Liver (tissue), 9 donors: ENCODE results near the gene DDX5. TPM values are rescaled to one million over a fixed set of nuclear protein-coding genes. Genes with fewer than 3 reads are reported as not detected.

Experiments used
- DNase-seq: peaks from one replicate; pipeline ENCODE4 v3.0.0-alpha.2; 2017; ENCODE audit warnings: low spot score
- H3K27ac ChIP-seq, 2 donors: one replicate each; pipeline ENCODE4 v1.7.0; 2013; ENCODE audit warnings: inconsistent platforms in 2 of 2, low read length in 2 of 2, control low read depth in 1 of 2, low read depth in 1 of 2, mild to moderate bottlenecking in 1 of 2
- H3K27me3 ChIP-seq, 4 donors: one replicate each; pipeline versions ENCODE4 v1.6.1 to v1.7.0; 2013; ENCODE audit warnings: low read length in 3 of 4, inconsistent platforms in 1 of 4, mild to moderate bottlenecking in 1 of 4, moderate library complexity in 1 of 4; ENCODE audit not compliant: control insufficient read depth in 4 of 4, insufficient read depth in 4 of 4
- H3K36me3 ChIP-seq, 4 donors: one replicate each; pipeline versions ENCODE4 v1.6.1 to v1.7.0; 2013; ENCODE audit warnings: low read length in 3 of 4, mild to moderate bottlenecking in 3 of 4, low read depth in 1 of 4, moderate library complexity in 1 of 4; ENCODE audit not compliant: control insufficient read depth in 4 of 4, insufficient read depth in 3 of 4
- H3K4me1 ChIP-seq, 4 donors: one replicate each; pipeline versions ENCODE4 v1.6.1 to v1.7.0; 2013; ENCODE audit warnings: low read length in 3 of 4, mild to moderate bottlenecking in 3 of 4, moderate library complexity in 1 of 4; ENCODE audit not compliant: control insufficient read depth in 4 of 4, insufficient read depth in 4 of 4
- H3K4me3 ChIP-seq, 3 donors: one replicate each; pipeline versions ENCODE4 v1.6.1 to v1.7.0; 2013; ENCODE audit warnings: low read length in 3 of 3, control low read depth in 1 of 3, low read depth in 1 of 3, mild to moderate bottlenecking in 1 of 3
- H3K9ac ChIP-seq, 2 donors: one replicate each; pipeline ENCODE4 v1.7.0; 2013; ENCODE audit warnings: low read length in 2 of 2, mild to moderate bottlenecking in 2 of 2, moderate library complexity in 2 of 2, control low read depth in 1 of 2, low read depth in 1 of 2
- H3K9me3 ChIP-seq, 4 donors: one replicate each; pipeline versions ENCODE4 v1.6.1 to v1.7.0; 2013; ENCODE audit warnings: low read length in 3 of 4; ENCODE audit not compliant: control insufficient read depth in 4 of 4
- EGR1 ChIP-seq, 2 donors: IDR thresholded peaks; 2 replicates each; pipeline ENCODE4 v1.6.1; 2016 to 2018; ENCODE audit warnings: antibody characterized with exemption in 2 of 2, low read depth in 2 of 2
- FOXA1 ChIP-seq: IDR thresholded peaks from 2 replicates; pipeline ENCODE4 v1.6.1; 2016; ENCODE audit warnings: antibody characterized with exemption
- FOXA2 ChIP-seq: IDR thresholded peaks from 2 replicates; pipeline ENCODE4 v1.6.1; 2016; ENCODE audit warnings: antibody characterized with exemption
- GABPA ChIP-seq, 2 donors: IDR thresholded peaks in 1 of 2; conservative IDR thresholded peaks in 1 of 2; 2 replicates each; pipeline ENCODE4 v1.6.1; 2016; ENCODE audit warnings: antibody characterized with exemption in 2 of 2, mild to moderate bottlenecking in 1 of 2, moderate library complexity in 1 of 2
- HNF4A ChIP-seq, 2 donors: conservative IDR thresholded peaks; 2 replicates each; pipeline ENCODE4 v1.6.1; 2016; ENCODE audit warnings: antibody characterized with exemption in 2 of 2, mild to moderate bottlenecking in 2 of 2
- HNF4G ChIP-seq: IDR thresholded peaks from 2 replicates; pipeline ENCODE4 v1.6.1; 2016; ENCODE audit warnings: antibody characterized with exemption
- JUND ChIP-seq, 2 donors: IDR thresholded peaks; 2 replicates each; pipeline ENCODE4 v1.6.1; 2016; ENCODE audit warnings: antibody characterized with exemption in 2 of 2
- NR2F2 ChIP-seq: IDR thresholded peaks from 2 replicates; pipeline ENCODE4 v1.6.1; 2016; ENCODE audit warnings: antibody characterized with exemption
- RAD21 ChIP-seq, 2 donors: IDR thresholded peaks; 2 replicates each; pipeline ENCODE4 v1.6.1; 2016; ENCODE audit warnings: antibody characterized with exemption in 2 of 2, mild to moderate bottlenecking in 2 of 2
- RXRA ChIP-seq, 2 donors: IDR thresholded peaks; 2 replicates each; pipeline ENCODE4 v1.6.1; 2017 to 2018; ENCODE audit warnings: antibody characterized with exemption in 2 of 2, mild to moderate bottlenecking in 1 of 2
- SP1 ChIP-seq: IDR thresholded peaks from 2 replicates; pipeline ENCODE4 v1.6.1; 2018; ENCODE audit warnings: antibody characterized with exemption, mild to moderate bottlenecking
- TAF1 ChIP-seq: conservative IDR thresholded peaks from 2 replicates; pipeline ENCODE4 v1.6.1; 2016; ENCODE audit warnings: antibody characterized with exemption, mild to moderate bottlenecking
- YY1 ChIP-seq: IDR thresholded peaks from 2 replicates; pipeline ENCODE4 v1.6.1; 2016; ENCODE audit warnings: antibody characterized with exemption, mild to moderate bottlenecking
- WGBS: extraction: QIAGEN DNeasy Blood & Tissue Kit; methylation state at CpG from one replicate; pipeline ENCODE4 v1.1.7; 2013; 5-methylcytosine and 5-hydroxymethylcytosine counted together
- polyA plus RNA-seq, 2 donors: library from polyadenylated mRNA; stranded (reverse) in 1 of 2; unstranded in 1 of 2; fragments of 200-250 nt in 1 of 2; fragments of >200 nt in 1 of 2; fragmentation: Nextera tagmentation in 1 of 2; extraction: Ambion mirVana in 1 of 2; gene quantifications; one replicate each; pipeline versions ENCODE4 v1.2.1 to v1.2.3, GENCODE V29; 2013 to 2015
- total RNA-seq, 2 donors: library from RNA; depleted of rRNA; stranded (reverse); fragments of >200 nt; gene quantifications; one replicate each; pipeline ENCODE4 v1.2.3, GENCODE V29; 2014
- TF ChIP-seq, protein P1 (sequence below): IDR thresholded peaks from 2 replicates; pipeline ENCODE4 v1.6.1; 2016; ENCODE audit warnings: antibody characterized with exemption
- TF ChIP-seq, protein P2 (sequence below): fragments of 150-350 bp; IDR thresholded peaks from 2 replicates; pipeline ENCODE4 v1.5.1; 2017; ENCODE audit warnings: improper control_type of control experiment, low read depth, low read length; ENCODE audit not compliant: missing input control
- TF ChIP-seq, protein P3 (sequence below): IDR thresholded peaks from 2 replicates; pipeline ENCODE4 v1.6.1; 2016; ENCODE audit warnings: antibody characterized with exemption
- TF ChIP-seq, protein P4 (sequence below): IDR thresholded peaks from 2 replicates; pipeline ENCODE4 v1.6.1; 2016; ENCODE audit warnings: antibody characterized with exemption
- TF ChIP-seq, protein P5 (sequence below): IDR thresholded peaks from 2 replicates; pipeline ENCODE4 v1.6.1; 2016; ENCODE audit warnings: antibody characterized with exemption, mild to moderate bottlenecking
- donor health status: healthy.
- donor health status: healthy.
- donor health status: healthy.
- donor health status: healthy.
- donor health status: healthy.

Gene DDX5
- total and polyA plus RNA-seq, 4 donors: 165 to 357 (median 289) TPM

DNA sequence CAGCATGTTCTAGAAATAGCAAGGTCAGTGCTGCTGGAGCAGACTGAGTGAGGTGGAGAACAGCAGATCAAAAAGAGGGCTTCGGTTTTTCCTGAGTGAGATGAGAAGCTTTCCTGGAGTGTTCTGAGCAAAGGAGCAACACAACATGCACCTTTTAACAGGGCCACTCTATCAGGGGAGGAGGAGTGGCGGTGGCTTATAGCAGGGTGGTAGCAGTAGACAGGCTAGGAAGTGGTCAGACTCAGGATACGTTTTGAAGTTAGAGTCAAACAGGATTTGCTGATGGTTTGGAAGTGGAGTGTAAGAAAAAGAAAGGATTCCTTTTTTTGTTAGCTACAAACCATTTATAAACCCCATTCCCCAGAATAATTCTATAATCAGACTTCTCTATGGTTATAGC, 21.7 kb downstream of the DDX5 start:
- DNase-seq: no peak
- H3K4me1 ChIP-seq: no peaks in the 10 kb centered on the region
- H3K4me3 ChIP-seq: no peak overlapping the region
- no peak overlapping the region for H3K9ac ChIP-seq
- TF ChIP-seq FOXA1 (no peak), JUND (IDR thresholded peaks at IDR 0.05) (no peak), GABPA (IDR thresholded peaks at IDR 0.05 in 1 of 2, conservative IDR thresholded peaks at IDR 0.05 in 1 of 2) (no peak), SP1 (no peak), FOXA2 (no peak), YY1 (no peak), HNF4G (no peak), HNF4A (conservative IDR thresholded peaks at IDR 0.05) (no peak), NR2F2 (no peak), EGR1 (IDR thresholded peaks at IDR 0.05; ENCODE audit: low read depth in 2 of 2) (no peak), TAF1 (no peak), RXRA (IDR thresholded peaks at IDR 0.05) (no peak), RAD21 (IDR thresholded peaks at IDR 0.05) (no peak)
- TF ChIP-seq, protein P1, sequence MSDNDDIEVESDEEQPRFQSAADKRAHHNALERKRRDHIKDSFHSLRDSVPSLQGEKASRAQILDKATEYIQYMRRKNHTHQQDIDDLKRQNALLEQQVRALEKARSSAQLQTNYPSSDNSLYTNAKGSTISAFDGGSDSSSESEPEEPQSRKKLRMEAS: no peak
- TF ChIP-seq, protein P2, sequence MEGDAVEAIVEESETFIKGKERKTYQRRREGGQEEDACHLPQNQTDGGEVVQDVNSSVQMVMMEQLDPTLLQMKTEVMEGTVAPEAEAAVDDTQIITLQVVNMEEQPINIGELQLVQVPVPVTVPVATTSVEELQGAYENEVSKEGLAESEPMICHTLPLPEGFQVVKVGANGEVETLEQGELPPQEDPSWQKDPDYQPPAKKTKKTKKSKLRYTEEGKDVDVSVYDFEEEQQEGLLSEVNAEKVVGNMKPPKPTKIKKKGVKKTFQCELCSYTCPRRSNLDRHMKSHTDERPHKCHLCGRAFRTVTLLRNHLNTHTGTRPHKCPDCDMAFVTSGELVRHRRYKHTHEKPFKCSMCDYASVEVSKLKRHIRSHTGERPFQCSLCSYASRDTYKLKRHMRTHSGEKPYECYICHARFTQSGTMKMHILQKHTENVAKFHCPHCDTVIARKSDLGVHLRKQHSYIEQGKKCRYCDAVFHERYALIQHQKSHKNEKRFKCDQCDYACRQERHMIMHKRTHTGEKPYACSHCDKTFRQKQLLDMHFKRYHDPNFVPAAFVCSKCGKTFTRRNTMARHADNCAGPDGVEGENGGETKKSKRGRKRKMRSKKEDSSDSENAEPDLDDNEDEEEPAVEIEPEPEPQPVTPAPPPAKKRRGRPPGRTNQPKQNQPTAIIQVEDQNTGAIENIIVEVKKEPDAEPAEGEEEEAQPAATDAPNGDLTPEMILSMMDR: no peak
- TF ChIP-seq, protein P3, sequence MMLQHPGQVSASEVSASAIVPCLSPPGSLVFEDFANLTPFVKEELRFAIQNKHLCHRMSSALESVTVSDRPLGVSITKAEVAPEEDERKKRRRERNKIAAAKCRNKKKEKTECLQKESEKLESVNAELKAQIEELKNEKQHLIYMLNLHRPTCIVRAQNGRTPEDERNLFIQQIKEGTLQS: no peak
- TF ChIP-seq, protein P4, sequence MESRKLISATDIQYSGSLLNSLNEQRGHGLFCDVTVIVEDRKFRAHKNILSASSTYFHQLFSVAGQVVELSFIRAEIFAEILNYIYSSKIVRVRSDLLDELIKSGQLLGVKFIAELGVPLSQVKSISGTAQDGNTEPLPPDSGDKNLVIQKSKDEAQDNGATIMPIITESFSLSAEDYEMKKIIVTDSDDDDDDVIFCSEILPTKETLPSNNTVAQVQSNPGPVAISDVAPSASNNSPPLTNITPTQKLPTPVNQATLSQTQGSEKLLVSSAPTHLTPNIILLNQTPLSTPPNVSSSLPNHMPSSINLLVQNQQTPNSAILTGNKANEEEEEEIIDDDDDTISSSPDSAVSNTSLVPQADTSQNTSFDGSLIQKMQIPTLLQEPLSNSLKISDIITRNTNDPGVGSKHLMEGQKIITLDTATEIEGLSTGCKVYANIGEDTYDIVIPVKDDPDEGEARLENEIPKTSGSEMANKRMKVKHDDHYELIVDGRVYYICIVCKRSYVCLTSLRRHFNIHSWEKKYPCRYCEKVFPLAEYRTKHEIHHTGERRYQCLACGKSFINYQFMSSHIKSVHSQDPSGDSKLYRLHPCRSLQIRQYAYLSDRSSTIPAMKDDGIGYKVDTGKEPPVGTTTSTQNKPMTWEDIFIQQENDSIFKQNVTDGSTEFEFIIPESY: no peak
- TF ChIP-seq, protein P5, sequence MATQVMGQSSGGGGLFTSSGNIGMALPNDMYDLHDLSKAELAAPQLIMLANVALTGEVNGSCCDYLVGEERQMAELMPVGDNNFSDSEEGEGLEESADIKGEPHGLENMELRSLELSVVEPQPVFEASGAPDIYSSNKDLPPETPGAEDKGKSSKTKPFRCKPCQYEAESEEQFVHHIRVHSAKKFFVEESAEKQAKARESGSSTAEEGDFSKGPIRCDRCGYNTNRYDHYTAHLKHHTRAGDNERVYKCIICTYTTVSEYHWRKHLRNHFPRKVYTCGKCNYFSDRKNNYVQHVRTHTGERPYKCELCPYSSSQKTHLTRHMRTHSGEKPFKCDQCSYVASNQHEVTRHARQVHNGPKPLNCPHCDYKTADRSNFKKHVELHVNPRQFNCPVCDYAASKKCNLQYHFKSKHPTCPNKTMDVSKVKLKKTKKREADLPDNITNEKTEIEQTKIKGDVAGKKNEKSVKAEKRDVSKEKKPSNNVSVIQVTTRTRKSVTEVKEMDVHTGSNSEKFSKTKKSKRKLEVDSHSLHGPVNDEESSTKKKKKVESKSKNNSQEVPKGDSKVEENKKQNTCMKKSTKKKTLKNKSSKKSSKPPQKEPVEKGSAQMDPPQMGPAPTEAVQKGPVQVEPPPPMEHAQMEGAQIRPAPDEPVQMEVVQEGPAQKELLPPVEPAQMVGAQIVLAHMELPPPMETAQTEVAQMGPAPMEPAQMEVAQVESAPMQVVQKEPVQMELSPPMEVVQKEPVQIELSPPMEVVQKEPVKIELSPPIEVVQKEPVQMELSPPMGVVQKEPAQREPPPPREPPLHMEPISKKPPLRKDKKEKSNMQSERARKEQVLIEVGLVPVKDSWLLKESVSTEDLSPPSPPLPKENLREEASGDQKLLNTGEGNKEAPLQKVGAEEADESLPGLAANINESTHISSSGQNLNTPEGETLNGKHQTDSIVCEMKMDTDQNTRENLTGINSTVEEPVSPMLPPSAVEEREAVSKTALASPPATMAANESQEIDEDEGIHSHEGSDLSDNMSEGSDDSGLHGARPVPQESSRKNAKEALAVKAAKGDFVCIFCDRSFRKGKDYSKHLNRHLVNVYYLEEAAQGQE: no peak
- 91% methylated on average over 3 of the region's 3 CpGs for WGBS
- no peaks in the 10 kb centered on the region for H3K27me3 ChIP-seq
- no peak overlapping the region for H3K27ac ChIP-seq
- H3K36me3 ChIP-seq: peaks cover 3 to 26% (median 22%) of the 10 kb centered on the region in 4 donors
- no peaks in the 10 kb centered on the region for H3K9me3 ChIP-seq
